ENCODE measurements around the gene DPEP2NB.
"Not testable (repeated sequence)": the region's sequence is repeated elsewhere in the genome, so short reads cannot be mapped to it uniquely, and the experiment has no call there.

Gene DPEP2NB

GRCh38 chr16:67979955-67980678, 35.6 kb downstream of the DPEP2NB start, which contains the start of gene DPEP3:
Gene DPEP3 (minus strand): TSS chr16:67980499. CDS start chr16:67980380, 119 bp downstream.
- DNase-seq: peak in 1 of 2 donors; percentile 57

GRCh38 chr16:67977469-67978227, 38.1 kb downstream of the DPEP2NB start:
- DNase-seq: no peak

- no peak for DNase-seq
Observed at GRCh38 chr16:67977005-67977404, 38.7 kb downstream of the DPEP2NB start.

GRCh38 chr16:67976205-67976604, 39.5 kb downstream of the DPEP2NB start:
- DNase-seq: no peak

GRCh38 chr16:67975321-67976105, 40.2 kb downstream of the DPEP2NB start:
- DNase-seq: no peak

GRCh38 chr16:67972285-67972684, 43.4 kb downstream of the DPEP2NB start:
- not testable (repeated sequence) for DNase-seq

- no peak for DNase-seq
Observed at GRCh38 chr16:67971111-67971510, 44.6 kb downstream of the DPEP2NB start.

- DNase-seq: peak in 1 of 2 donors; percentile 20
Observed at GRCh38 chr16:67969254-67970039, 46.3 kb downstream of the DPEP2NB start.

- DNase-seq: peak; percentile 26 to 51
Observed at GRCh38 chr16:67968400-67969253, 47.1 kb downstream of the DPEP2NB start, which contains the start of gene SLC12A4. Gene SLC12A4 (minus strand): TSS chr16:67968637. CDS start chr16:67968553, 84 bp downstream.

GRCh38 chr16:67967958-67968399, 47.7 kb downstream of the DPEP2NB start:
- DNase-seq: peak in 1 of 2 donors; percentile 12

GRCh38 chr16:67967183-67967957, 48.3 kb downstream of the DPEP2NB start:
- DNase-seq: no peak

- no peak for DNase-seq
Observed at GRCh38 chr16:67966549-67967182, 49.0 kb downstream of the DPEP2NB start.

GRCh38 chr16:67965668-67966548, 49.8 kb downstream of the DPEP2NB start:
- DNase-seq: no peak

GRCh38 chr16:67964477-67965131, 51.1 kb downstream of the DPEP2NB start:
- DNase-seq: no peak

- no peak for DNase-seq
Observed at GRCh38 chr16:67963662-67964321, 51.9 kb downstream of the DPEP2NB start.
